ENCODE measurements around the gene VSNL1.

Gene VSNL1

GRCh38 chr2:17664534-17664933 lies 124.0 kb downstream of the VSNL1 start:
- Histone ChIP-seq H3K4me3 (ENCODE audit: low read depth, low read length) (no peak overlapping the region), H3K9me3 (no peaks in the 10 kb centered on the region), H3K36me3 (peaks cover 20% of the 10 kb centered on the region), H3K4me1 (no peaks in the 10 kb centered on the region), H3K27me3 (no peaks in the 10 kb centered on the region)
- no peak for DNase-seq
- TF ChIP-seq CTCF (IDR thresholded peaks at IDR 0.05; ENCODE audit: low read depth, low read length) = no peak

- Histone ChIP-seq H3K27me3 (no peaks in the 10 kb centered on the region), H3K4me3 (ENCODE audit: low read depth, low read length) (no peak overlapping the region), H3K36me3 (peaks cover 13% of the 10 kb centered on the region), H3K4me1 (no peaks in the 10 kb centered on the region), H3K9me3 (no peaks in the 10 kb centered on the region)
- DNase-seq = no peak
- no peak for TF ChIP-seq CTCF (IDR thresholded peaks at IDR 0.05; ENCODE audit: low read depth, low read length)
Measured at GRCh38 chr2:17667898-17668297, 127.4 kb downstream of the VSNL1 start.

GRCh38 chr2:17672583-17673317 lies 132.3 kb downstream of the VSNL1 start:
- no peaks in the 10 kb centered on the region for H3K9me3 ChIP-seq
- DNase-seq = no peak
- no peaks in the 10 kb centered on the region for H3K27me3 ChIP-seq
- TF ChIP-seq CTCF (IDR thresholded peaks at IDR 0.05; ENCODE audit: low read depth, low read length) = 0 out of 2 replicates have a peak, but pooled peaks have one; percentile 5
- H3K4me3 ChIP-seq (ENCODE audit: low read depth, low read length) = no peak overlapping the region
- H3K36me3 ChIP-seq = peaks cover 11% of the 10 kb centered on the region
- peaks cover 5% of the 10 kb centered on the region for H3K4me1 ChIP-seq

GRCh38 chr2:17674817-17675216 lies 134.3 kb downstream of the VSNL1 start:
- H3K4me3 ChIP-seq (ENCODE audit: low read depth, low read length) = no peak overlapping the region
- H3K36me3 ChIP-seq = peaks cover 9% of the 10 kb centered on the region
- no peaks in the 10 kb centered on the region for H3K27me3 ChIP-seq
- no peaks in the 10 kb centered on the region for H3K9me3 ChIP-seq
- DNase-seq = no peak
- H3K4me1 ChIP-seq = peaks cover 5% of the 10 kb centered on the region
- no peak for TF ChIP-seq CTCF (IDR thresholded peaks at IDR 0.05; ENCODE audit: low read depth, low read length)

- Histone ChIP-seq H3K4me3 (ENCODE audit: low read depth, low read length) (no peak overlapping the region), H3K36me3 (peaks cover 14% of the 10 kb centered on the region), H3K4me1 (peaks cover 5% of the 10 kb centered on the region), H3K9me3 (no peaks in the 10 kb centered on the region), H3K27me3 (no peaks in the 10 kb centered on the region)
- no peak for DNase-seq
- TF ChIP-seq CTCF (IDR thresholded peaks at IDR 0.05; ENCODE audit: low read depth, low read length) = no peak
Measured at GRCh38 chr2:17680119-17680518, 139.6 kb downstream of the VSNL1 start.

GRCh38 chr2:17682098-17682857 lies 141.8 kb downstream of the VSNL1 start:
- TF ChIP-seq CTCF (IDR thresholded peaks at IDR 0.05; ENCODE audit: low read depth, low read length) = no peak
- Histone ChIP-seq H3K4me3 (ENCODE audit: low read depth, low read length) (no peak overlapping the region), H3K27me3 (no peaks in the 10 kb centered on the region), H3K4me1 (no peaks in the 10 kb centered on the region; the same call in 1 of the 2 replicates), H3K36me3 (peaks cover 19% of the 10 kb centered on the region), H3K9me3 (no peaks in the 10 kb centered on the region)
- DNase-seq = no peak
